GM18511 (cell line): ENCODE results near the gene CSH2.
"Not testable (repeated sequence)": the region's sequence is repeated elsewhere in the genome, so short reads cannot be mapped to it uniquely, and the experiment has no call there.

ENCODE experiments used
- ATAC-seq: cut with Tn5 transposase; IDR thresholded peaks from one replicate; pipeline ENCODE4 v1.9.1; 2021; ENCODE audit warnings: mild to moderate bottlenecking, moderate library complexity; ENCODE audit not compliant: unreplicated experiment

CSH2 gene

GRCh38 chr17:63856425-63856824, 17.1 kb downstream of the CSH2 start:
- not testable (repeated sequence) for ATAC-seq

- no peak for ATAC-seq
These were observed 18.3 kb downstream of the CSH2 start for GRCh38 chr17:63855185-63855584.

DNA sequence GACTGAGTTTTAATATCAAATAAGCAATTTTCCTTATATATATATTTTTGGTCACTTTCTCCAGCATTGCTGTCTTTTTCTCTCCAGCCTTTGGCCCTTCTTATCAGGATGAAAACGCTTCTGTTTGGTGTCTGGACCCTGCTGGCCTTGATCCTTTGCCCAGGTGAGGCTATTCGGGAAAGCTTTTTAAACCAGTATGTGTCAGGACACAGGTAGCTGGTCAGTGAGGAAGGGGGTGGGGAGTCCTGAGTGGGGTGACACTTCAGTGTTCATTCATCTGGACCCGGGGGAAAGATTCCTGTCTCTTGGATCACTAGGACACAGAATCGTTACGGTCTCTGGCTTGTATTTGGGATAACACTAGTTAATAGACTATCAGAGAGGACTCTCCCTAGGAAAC, 18.8 kb downstream of the CSH2 start:
- no peak for ATAC-seq

GRCh38 chr17:63853260-63853659, 20.2 kb downstream of the CSH2 start:
- ATAC-seq, result no peak

DNA sequence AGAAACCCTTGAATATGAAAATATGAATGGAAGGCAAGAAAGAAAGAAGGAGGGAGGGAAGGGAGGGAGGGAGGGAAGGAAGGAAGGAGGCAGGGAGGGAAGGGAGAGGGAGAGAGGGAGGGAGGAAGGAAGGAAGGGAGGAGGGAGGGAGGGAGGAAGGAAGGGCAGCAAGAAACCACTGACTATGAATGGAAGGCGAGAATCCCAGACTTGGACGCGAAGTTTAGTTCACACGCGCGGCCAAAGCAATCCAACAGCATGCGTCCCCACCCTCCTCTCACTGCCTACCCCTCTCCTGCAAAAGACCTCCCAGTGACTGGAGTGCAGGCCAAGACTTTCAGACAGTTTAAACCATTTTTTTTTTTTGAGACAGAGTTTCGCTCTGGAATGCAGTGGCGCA, 23.1 kb downstream of the CSH2 start:
- ATAC-seq, result no peak

DNA sequence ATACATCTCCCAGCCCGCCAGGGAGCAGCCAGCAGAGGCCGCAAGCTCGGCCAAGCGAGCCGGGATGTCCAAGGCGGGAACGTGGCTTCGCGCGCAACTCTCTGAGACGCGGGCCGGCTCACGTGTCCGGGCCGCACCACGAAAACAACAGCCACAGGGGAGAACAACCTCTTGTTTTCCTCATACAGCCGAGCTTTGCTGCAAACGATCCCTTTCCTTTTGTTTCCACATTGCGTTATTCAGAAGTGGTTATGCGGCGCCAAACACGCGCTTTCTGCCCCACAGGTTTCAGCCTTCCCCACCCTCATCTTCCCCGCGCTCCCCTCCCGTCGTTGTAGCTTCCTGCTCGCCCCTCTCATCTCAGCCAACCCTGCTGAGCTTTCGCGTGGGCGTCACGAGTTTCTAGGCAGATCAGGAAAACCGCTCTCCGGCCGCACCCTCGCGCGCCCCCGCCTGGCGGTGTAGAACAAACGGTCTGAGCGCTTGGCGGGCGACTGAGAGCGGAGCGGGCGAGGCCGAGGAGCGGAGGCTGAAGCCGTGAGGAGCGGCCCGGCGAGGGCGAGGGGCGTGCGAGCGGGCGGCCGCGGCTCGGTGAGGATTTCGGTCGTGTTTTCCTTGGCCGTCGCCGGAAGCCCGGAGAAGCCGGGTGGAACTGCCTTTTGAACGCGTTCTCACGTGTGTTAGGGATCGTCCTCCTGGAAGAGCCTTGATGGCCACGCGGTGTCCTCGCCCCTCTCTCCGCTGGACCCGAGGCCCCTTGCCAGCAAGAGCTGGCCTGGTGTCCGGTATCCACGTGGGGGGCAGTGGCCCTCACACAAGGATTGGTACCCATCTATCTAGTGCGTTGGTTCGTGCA, 24.4 kb downstream of the CSH2 start:
- peak; percentile 96 for ATAC-seq

- no peak for ATAC-seq
These were observed 25.8 kb downstream of the CSH2 start for GRCh38 chr17:63847525-63848249.

DNA sequence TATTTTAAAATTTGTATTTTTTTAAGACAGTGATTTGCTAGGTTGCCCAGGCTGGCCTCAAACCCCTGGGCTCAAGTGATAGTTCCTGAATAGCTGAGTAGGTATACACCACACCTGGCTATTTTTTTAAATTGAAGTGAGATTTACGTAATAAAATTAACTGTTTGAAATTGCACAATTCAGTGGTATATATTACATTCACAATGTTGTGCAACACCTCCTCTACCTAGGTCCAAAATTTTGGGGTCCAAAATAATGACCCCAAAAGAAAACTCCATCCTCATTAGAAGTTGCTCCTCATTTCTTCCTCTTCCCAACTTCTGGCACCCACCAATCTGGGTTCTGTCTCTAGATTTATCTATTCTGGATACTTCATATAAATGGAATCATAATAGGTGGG, 28.0 kb downstream of the CSH2 start:
- no peak for ATAC-seq

GRCh38 chr17:63843910-63844677, 29.4 kb downstream of the CSH2 start:
- ATAC-seq, result no peak

DNA sequence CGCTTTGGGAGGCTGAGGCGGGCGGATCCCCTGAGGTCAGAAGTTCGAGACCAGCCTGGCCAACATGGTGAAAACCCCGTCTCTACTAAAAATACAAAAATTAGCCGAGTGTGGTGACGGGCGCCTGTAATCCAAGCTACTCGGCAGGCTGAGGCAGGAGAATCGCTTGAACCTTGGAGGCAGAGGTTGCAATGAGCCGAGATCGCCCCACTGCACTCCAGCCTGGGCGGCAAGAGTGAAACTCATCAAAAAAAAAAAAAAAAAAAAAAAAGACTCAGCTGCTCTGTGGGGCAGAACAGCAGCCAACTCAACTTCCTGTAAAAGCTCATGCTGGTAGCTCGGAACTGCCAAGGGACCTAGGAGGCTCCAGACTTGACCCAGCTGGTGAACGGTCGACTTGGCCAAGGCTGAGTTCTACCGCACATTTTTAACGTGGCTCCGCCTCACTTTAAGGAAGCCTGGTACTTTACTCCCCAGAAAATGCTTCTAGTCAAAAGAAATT, 30.0 kb downstream of the CSH2 start:
- ATAC-seq, result peak; percentile 34

DNA sequence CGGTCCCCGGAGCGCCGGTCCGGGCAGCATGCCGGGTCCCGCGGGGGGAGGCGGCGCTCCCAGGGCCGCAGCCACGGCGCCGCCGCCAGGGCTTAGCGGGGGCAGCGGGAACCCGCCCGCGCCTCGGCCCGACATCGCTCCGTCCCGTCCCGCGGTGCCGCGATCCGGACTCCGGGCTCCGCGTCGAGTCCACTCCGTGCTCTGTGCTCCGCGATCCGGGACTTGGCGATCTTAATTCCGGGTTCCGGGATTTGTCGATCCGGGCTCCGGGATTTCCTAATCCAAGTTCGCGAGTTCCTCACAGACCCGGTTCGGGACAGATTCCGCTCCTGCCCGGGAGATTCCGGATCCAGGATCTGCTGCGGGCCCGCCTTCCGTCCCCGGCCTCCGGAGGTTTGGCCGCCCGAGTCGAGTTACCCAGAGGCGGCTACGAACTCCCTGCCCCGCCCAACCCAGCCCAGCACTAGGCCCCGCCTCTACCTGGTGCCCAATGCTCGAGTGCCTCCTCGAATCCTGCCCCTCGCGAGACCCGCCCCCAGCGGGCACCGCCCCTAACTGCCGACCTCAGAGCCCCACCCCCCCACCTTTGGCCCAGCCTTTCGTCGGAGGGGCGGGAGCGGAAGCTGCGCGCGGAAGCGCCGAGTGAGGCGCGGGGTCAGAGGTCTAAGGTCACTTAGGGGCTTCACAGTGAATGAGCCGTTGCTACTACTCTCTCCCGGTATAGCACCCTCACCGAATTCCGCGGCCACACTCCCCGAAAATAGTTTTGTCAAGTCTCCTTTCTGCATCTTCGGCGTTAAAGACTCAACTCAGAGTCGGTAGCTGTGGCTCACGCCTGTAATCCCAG, 30.7 kb downstream of the CSH2 start, which contains the start of gene SMARCD2:
SMARCD2 (minus strand) TSS at position 146 of the 847 bp plus-strand sequence; CDS start at position 135, 11 bp downstream.
- peak; percentile 81 for ATAC-seq

DNA sequence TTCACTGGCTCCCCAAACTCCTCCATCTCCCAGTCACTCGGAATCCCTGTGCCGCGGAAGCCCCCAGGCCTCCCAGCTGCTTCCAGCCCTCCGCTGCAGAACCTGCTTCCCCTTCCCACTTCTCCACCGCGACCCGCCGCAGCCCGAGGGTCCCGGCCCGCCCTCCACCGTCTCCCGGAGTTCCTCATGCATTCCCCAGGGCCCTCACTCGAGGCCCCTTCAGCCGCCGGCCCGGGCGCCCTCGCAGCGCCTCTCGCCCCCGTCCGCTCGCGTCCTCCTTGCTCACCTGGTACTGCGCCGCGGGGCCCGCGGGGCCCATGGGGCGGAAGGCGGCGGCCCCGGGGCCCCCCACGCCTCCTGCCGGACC, 31.3 kb downstream of the CSH2 start:
- peak; percentile 33 for ATAC-seq

GRCh38 chr17:63841350-63842172, 31.9 kb downstream of the CSH2 start:
- no peak for ATAC-seq

DNA sequence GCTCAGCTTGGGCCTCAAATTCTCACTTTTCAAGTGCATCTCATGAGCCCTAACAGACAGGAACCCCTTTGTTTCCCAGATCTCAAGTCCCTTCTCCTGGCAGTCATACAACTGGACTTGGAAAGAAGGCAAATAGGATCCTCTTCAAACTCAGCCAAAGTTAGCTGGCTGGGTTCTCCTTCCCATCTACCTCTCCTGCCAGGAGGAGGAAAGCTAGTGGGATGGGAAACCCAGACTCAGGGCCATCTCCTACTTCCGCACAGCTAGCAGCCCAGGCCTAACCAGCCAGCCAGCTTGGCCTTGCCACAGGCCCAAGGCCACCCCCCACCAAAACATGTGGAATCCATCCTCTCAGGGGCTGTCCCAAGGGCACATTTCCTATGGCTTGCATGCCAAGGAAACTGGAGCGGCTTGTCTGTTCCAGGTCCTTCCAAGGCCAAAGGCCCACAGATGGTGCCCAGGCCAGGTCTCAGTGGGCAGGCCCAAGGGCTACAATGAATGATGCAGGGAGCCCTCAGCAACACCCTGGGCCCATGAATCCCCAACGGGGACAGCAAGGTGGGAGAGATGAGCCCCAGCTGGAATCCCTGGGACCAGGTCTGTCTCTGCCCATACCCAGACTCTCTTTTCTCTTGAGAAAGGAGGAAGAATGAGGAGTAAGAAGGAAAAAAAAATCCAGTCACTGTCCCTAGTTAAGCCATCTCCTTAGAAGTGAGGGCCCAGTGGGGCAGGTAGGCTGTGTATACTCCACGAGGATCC, 32.7 kb downstream of the CSH2 start:
- no peak for ATAC-seq

- ATAC-seq, result no peak
These were observed 34.8 kb downstream of the CSH2 start for GRCh38 chr17:63838631-63839171.

DNA sequence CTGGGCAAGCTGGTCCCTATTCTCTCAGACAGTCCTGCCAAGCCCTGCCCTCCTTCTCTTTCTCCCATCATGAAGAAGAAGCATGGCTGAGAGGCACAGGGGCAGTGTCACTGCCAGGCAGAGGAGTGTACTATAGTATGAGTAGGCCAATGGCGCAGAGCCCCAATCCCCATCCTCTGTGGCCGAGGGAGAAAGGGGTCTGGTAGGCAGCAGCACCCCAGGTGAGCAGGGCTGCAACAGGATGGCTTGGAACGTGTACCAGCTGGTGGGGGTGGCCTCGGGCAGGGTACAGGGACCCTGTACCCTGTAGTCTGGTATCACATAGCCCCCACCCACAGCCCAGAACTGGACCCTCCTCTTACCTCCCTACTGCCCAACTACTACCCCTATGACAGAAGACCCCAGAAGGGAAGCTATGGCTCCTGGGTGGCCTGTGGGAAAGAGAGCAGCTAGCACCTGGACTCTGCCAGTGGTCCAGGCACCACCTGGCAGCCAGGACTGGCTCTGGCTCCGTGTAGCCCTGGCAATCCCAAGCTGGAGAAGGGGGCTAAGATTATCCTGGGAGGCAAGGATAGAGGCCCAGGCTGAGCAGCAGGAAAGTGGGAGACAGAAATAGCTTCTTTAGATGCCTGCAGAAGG, 35.4 kb downstream of the CSH2 start:
- no peak for ATAC-seq

- no peak for ATAC-seq
These were observed 36.0 kb downstream of the CSH2 start for GRCh38 chr17:63837480-63837879.

DNA sequence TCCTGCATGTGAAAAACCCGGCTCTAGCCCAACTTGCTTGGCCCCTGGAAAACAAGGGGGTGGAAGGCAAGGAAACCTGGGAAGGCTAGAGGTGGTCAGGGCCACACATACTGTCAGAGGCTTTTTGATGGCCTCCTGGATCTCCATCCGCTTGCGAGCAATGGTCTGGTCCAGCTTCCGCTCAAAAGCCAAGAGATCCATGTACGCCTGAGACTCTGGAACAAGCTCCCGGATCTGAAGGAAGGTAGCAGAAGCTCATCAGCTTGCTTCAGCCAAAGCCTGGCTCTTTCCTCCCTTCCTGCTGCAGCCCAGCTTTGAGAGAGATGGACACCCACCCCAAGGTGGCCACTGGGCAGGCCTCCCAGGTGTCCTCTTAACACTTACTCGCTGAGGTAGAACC, 36.7 kb downstream of the CSH2 start:
- ATAC-seq, result no peak
